CD14-positive monocyte (primary cell): ENCODE results near the gene MED13L. TPM values are rescaled to one million over a fixed set of nuclear protein-coding genes. Genes with fewer than 3 reads are reported as not detected.

Source experiments
- DNase-seq, 3 donors: peaks; one replicate each; pipeline ENCODE4 v3.0.0-alpha.2; 2011 to 2022
- H2AFZ ChIP-seq: 2 replicates; pipeline ENCODE4 v1.6.0; 2012; ENCODE audit warnings: mild to moderate bottlenecking, low read depth, low read length, inconsistent platforms; ENCODE audit not compliant: insufficient read depth, poor library complexity, severe bottlenecking
- H3K27ac ChIP-seq, 2 donors: 1 replicate in 1 of 2; 2 replicates in 1 of 2; pipeline ENCODE4 v1.5.1; 2012 to 2013; ENCODE audit warnings: low read length in 2 of 2, control low read depth in 1 of 2, inconsistent platforms in 1 of 2, low read depth in 1 of 2, mild to moderate bottlenecking in 1 of 2
- H3K27me3 ChIP-seq, 2 donors: one replicate each; pipeline versions ENCODE4 v1.6.0 to v1.6.1; 2011 to 2013; ENCODE audit warnings: low read length in 2 of 2; ENCODE audit not compliant: control insufficient read depth in 2 of 2, insufficient read depth in 2 of 2
- H3K36me3 ChIP-seq, 2 donors: replicated peaks in 1 of 2; 1 replicate in 1 of 2; 2 replicates in 1 of 2; pipeline versions ENCODE4 v1.5.1 to v1.6.1; 2012 to 2013; ENCODE audit warnings: low read length in 2 of 2, control low read depth in 1 of 2, inconsistent platforms in 1 of 2, mild to moderate bottlenecking in 1 of 2; ENCODE audit not compliant: insufficient read depth in 2 of 2, control insufficient read depth in 1 of 2
- H3K4me1 ChIP-seq, 2 donors: 1 replicate in 1 of 2; 2 replicates in 1 of 2; pipeline versions ENCODE4 v1.5.1 to v1.6.1; 2012 to 2013; ENCODE audit warnings: low read length in 2 of 2, control low read depth in 1 of 2, inconsistent platforms in 1 of 2, mild to moderate bottlenecking in 1 of 2, moderate library complexity in 1 of 2; ENCODE audit not compliant: insufficient read depth in 2 of 2, control insufficient read depth in 1 of 2
- H3K4me2 ChIP-seq: replicated peaks from 2 replicates; pipeline ENCODE3; 2012; ENCODE audit warnings: low read length, moderate library complexity, mild to moderate bottlenecking; ENCODE audit not compliant: poor library complexity, severe bottlenecking; ENCODE audit errors: extremely low read depth
- H3K4me3 ChIP-seq, 3 experiments: fragments of 200-600 bp in 1 of 3; sonication (generic) in 1 of 3; replicated peaks in 1 of 3; 1 replicate in 2 of 3; 2 replicates in 1 of 3; pipeline ENCODE4 v1.5.1; 2011 to 2013; ENCODE audit warnings: low read length in 3 of 3, mild to moderate bottlenecking in 3 of 3, control low read depth in 2 of 3, low read depth in 2 of 3, inconsistent platforms in 1 of 3, moderate library complexity in 1 of 3
- H3K79me2 ChIP-seq: 2 replicates; pipeline ENCODE4 v1.6.0; 2012; ENCODE audit warnings: mild to moderate bottlenecking, control low read depth, inconsistent platforms, low read length, moderate library complexity; ENCODE audit not compliant: insufficient read depth
- H3K9ac ChIP-seq: 2 replicates; pipeline ENCODE4 v1.6.0; 2017; ENCODE audit warnings: low read length, mild to moderate bottlenecking; ENCODE audit not compliant: insufficient read depth, poor library complexity, severe bottlenecking
- H3K9me3 ChIP-seq, 2 donors: replicated peaks in 1 of 2; 1 replicate in 1 of 2; 2 replicates in 1 of 2; pipeline versions ENCODE4 v1.5.1 to v1.6.1; 2012 to 2013; ENCODE audit warnings: low read length in 2 of 2, control low read depth in 1 of 2; ENCODE audit not compliant: control insufficient read depth in 1 of 2, insufficient read depth in 1 of 2
- H4K20me1 ChIP-seq: 2 replicates; pipeline ENCODE4 v1.6.0; 2012; ENCODE audit warnings: mild to moderate bottlenecking, low read length, control low read depth, moderate library complexity; ENCODE audit not compliant: insufficient read depth
- H3K27ac Mint-ChIP-seq, 7 donors: one replicate each; pipeline ENCODE4 v1.8.0; 2020; ENCODE audit warnings: mild to moderate bottlenecking in 7 of 7, mixed read lengths in 7 of 7, moderate library complexity in 6 of 7, inconsistent platforms in 2 of 7
- H3K27me3 Mint-ChIP-seq, 3 donors: one replicate each; pipeline ENCODE4 v1.8.0; 2021 to 2022; ENCODE audit warnings: low read depth in 3 of 3, mild to moderate bottlenecking in 3 of 3, mixed read lengths in 3 of 3, moderate library complexity in 3 of 3, inconsistent platforms in 1 of 3
- H3K36me3 Mint-ChIP-seq, 2 donors: one replicate each; pipeline ENCODE4 v1.8.0; 2020; ENCODE audit warnings: mixed read lengths in 2 of 2, inconsistent platforms in 1 of 2, mild to moderate bottlenecking in 1 of 2
- H3K4me1 Mint-ChIP-seq: one replicate; pipeline ENCODE4 v1.8.0; 2020; ENCODE audit warnings: mild to moderate bottlenecking, mixed read lengths
- H3K4me3 Mint-ChIP-seq, 2 donors: one replicate each; pipeline ENCODE4 v1.8.0; 2020; ENCODE audit warnings: mild to moderate bottlenecking in 2 of 2, mixed read lengths in 2 of 2, moderate library complexity in 1 of 2
- H3K9me3 Mint-ChIP-seq, 7 donors: one replicate each; pipeline ENCODE4 v1.8.0; 2020 to 2022; ENCODE audit warnings: mixed read lengths in 7 of 7, mild to moderate bottlenecking in 6 of 7, moderate library complexity in 6 of 7, inconsistent platforms in 2 of 7
- CTCF ChIP-seq: fragments of 200-600 bp; IDR thresholded peaks from one replicate; pipeline ENCODE4 v1.8.0; 2022; ENCODE audit warnings: antibody characterized with exemption, mild to moderate bottlenecking
- WGBS: methylation state at CpG from one replicate; pipeline ENCODE4 v1.1.5; 2013; ENCODE audit warnings: missing lambda C conversion rate; ENCODE audit not compliant: insufficient coverage; 5-methylcytosine and 5-hydroxymethylcytosine counted together
- intact Hi-C, 2 donors: fragments of 100-400 bp; cut with micrococcal nuclease; formaldehyde crosslinking; loops; one replicate each; pipeline versions ENCODE4 v1.15.0 to v1.15.1; 2023
- polyA plus RNA-seq, 3 donors: library from polyadenylated mRNA; depleted of rRNA in 1 of 3; unstranded in 2 of 3; stranded (reverse) in 1 of 3; fragments of 300-500 nt in 2 of 3; fragments of >200 nt in 1 of 3; fragmentation: Illumina TruSeq in 2 of 3; gene quantifications; 1 replicate in 2 of 3; 2 replicates in 1 of 3; pipeline ENCODE4 v1.2.3, GENCODE V29; 2012 to 2021

MED13L gene
- polyA plus RNA-seq, 3 donors, result 4.4 to 42.0 (median 7.5) TPM

GRCh38 chr12:115962216-115962615 lies 315.3 kb downstream of the MED13L start:
- Histone ChIP-seq H3K27ac (no peak overlapping the region), H3K4me1 (no peaks in the 10 kb centered on the region), H3K36me3 (peaks cover 91 to 98% of the 10 kb centered on the region in 2 donors), H4K20me1 (peaks cover 15% of the 10 kb centered on the region), H3K9me3 (no peaks in the 10 kb centered on the region), H3K4me3 (no peak overlapping the region), H2AFZ (no peak overlapping the region), H3K4me2 (no peak overlapping the region), H3K27me3 (no peaks in the 10 kb centered on the region), H3K79me2 (no peaks in the 10 kb centered on the region), H3K9ac (no peak overlapping the region)
- peaks cover 82 to 96% of the 10 kb centered on the region in 2 donors for H3K36me3 Mint-ChIP-seq
- no peak for TF ChIP-seq CTCF
- no peak overlapping the region for H3K27ac Mint-ChIP-seq
- 94% methylated on average over 3 of the region's 7 CpGs for WGBS
- intact Hi-C loops, result no loop called here
- no peaks in the 10 kb centered on the region for H3K27me3 Mint-ChIP-seq
- DNase-seq, result no peak
- no peak overlapping the region for H3K4me3 Mint-ChIP-seq
- H3K4me1 Mint-ChIP-seq, result no peaks in the 10 kb centered on the region
- H3K9me3 Mint-ChIP-seq, result no peaks in the 10 kb centered on the region

GRCh38 chr12:115960868-115961802 lies 316.4 kb downstream of the MED13L start:
- peak overlapping the region in 1 of 2 donors; percentile 32 for H3K27ac ChIP-seq
- Mint-ChIP-seq H3K4me3 (no peak overlapping the region), H3K9me3 (no peaks in the 10 kb centered on the region), H3K4me1 (no peaks in the 10 kb centered on the region), H3K36me3 (peaks cover 78 to 88% of the 10 kb centered on the region in 2 donors), H3K27ac (peak overlapping the region in 1 of 7 donors; percentile 28), H3K27me3 (no peaks in the 10 kb centered on the region)
- peaks cover 81 to 98% of the 10 kb centered on the region in 2 donors for H3K36me3 ChIP-seq
- H3K79me2 ChIP-seq, result no peaks in the 10 kb centered on the region
- no peaks in the 10 kb centered on the region for H3K4me1 ChIP-seq
- H3K4me2 ChIP-seq, result no peak overlapping the region
- H3K4me3 ChIP-seq, result no peak overlapping the region
- intact Hi-C loops, result no loop called here
- no peaks in the 10 kb centered on the region for H3K27me3 ChIP-seq
- H2AFZ ChIP-seq, result no peak overlapping the region
- no peak for DNase-seq
- 92% methylated on average over 9 of the region's 12 CpGs for WGBS
- H3K9me3 ChIP-seq, result no peaks in the 10 kb centered on the region
- peaks cover 7% of the 10 kb centered on the region for H4K20me1 ChIP-seq
- no peak for TF ChIP-seq CTCF
- no peak overlapping the region for H3K9ac ChIP-seq
